ENCODE data around the gene SCN4B. TPM values are rescaled to one million over a fixed set of nuclear protein-coding genes. Genes with fewer than 3 reads are reported as not detected.

Gene SCN4B
- total and polyA plus RNA-seq, 2 of the 4 experiments (the other 2 are of a cell fraction), result 0.18 to 0.44 TPM

DNA sequence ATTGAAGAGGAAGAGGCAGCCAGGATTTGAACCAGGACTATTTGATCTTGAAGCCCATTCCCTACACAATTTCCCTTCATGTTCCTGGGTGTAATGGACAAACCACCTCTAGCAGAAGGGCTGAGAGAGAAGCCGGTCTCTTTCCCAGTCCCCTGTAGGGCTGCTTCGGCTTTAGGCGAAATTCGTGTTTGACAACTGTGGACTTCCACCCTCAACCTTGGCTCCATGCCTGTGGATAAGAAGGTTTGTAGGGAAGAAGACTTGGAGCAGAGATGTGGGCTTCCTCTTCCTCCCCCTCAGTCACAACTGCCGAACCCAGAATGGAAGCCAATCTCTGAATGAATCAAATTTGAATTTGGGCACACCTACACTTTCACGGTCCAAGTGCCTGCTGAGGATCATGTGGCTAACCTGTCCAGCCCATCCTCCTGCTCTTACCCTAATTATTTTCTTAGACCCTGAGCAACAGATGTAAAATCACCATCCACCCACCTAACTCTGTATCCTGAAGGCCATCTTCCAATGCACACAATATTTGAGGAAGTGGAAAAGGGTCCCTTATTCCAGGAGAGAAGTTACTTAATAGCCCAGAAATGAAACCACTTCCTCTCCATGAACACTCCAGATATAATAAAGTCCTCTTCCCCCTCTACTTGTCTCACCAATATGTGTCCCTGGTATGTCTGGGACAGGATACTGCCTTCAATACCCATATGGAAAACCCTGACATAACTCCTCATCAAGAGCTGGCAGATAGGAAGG lies 33.9 kb upstream of the SCN4B start:
- in situ Hi-C loops (cut with MboI; ENCODE audit: low sequenced_read_pairs), result no loop called here
- H4K20me1 ChIP-seq (ENCODE audit: insufficient read depth, low read length), result no peaks in the 10 kb centered on the region
- H3K4me3 ChIP-seq (ENCODE audit: insufficient read depth, low read depth, low read length), result no peak overlapping the region
- H4K8ac ChIP-seq (ENCODE audit: low read depth in 2 of 2, low read length in 2 of 2), result no peak overlapping the region
- BruUV-seq (replicated peaks), result no TSS peak
- H2BK120ac ChIP-seq (ENCODE audit: low read depth, low read length), result no peak overlapping the region
- H2AFZ ChIP-seq (replicated peaks; ENCODE audit: low read length, poor library complexity), result no peak overlapping the region
- H3K9me3 ChIP-seq (ENCODE audit: control insufficient read depth, insufficient read depth, low read length), result no peaks in the 10 kb centered on the region
- ATAC-seq (ENCODE audit: low read depth), result no peak
- H3K4ac ChIP-seq (ENCODE audit: low read depth, low read length), result no peak overlapping the region
- H2AK9ac ChIP-seq (replicated peaks; ENCODE audit: low read depth, low read length, poor library complexity), result no peak overlapping the region
- no peak overlapping the region for H3K18ac ChIP-seq (ENCODE audit: low read depth, low read length)
- H3K27ac ChIP-seq (ENCODE audit: insufficient read depth, low read length), result no peak overlapping the region
- no peak overlapping the region for H3K14ac ChIP-seq (replicated peaks; ENCODE audit: low read depth, low read length)
- dilution Hi-C loops (cut with HindIII; ENCODE audit: low sequenced_read_pairs, unreplicated experiment), result no loop called here
- H3K56ac ChIP-seq (ENCODE audit: extremely low read depth, insufficient read depth, low read length), result no peak overlapping the region
- CTCF ChIA-PET, result no interaction called here
- no peak overlapping the region for H3K9ac ChIP-seq (ENCODE audit: low read depth, low read length)
- no peak for DNase-seq
- TF ChIP-seq RAD21 (IDR thresholded peaks at IDR 0.05; ENCODE audit: low read length) (no peak), BHLHE40 (IDR thresholded peaks at IDR 0.05; ENCODE audit: low read depth, low read length) (no peak), CHD1 (IDR thresholded peaks at IDR 0.05; ENCODE audit: low read depth, low read length) (no peak), POLR2A (IDR thresholded peaks at IDR 0.05; ENCODE audit: low read depth, low read length) (no peak), MAZ (IDR thresholded peaks at IDR 0.05; ENCODE audit: borderline replicate concordance, low read depth, low read length) (no peak), SMC3 (IDR thresholded peaks at IDR 0.05; ENCODE audit: low read depth, low read length) (no peak), CEBPB (IDR thresholded peaks at IDR 0.05; ENCODE audit: low read depth, low read length) (no peak), RFX5 (IDR thresholded peaks at IDR 0.05; ENCODE audit: low read depth, low read length) (no peak)
- TF ChIP-seq, protein P1, sequence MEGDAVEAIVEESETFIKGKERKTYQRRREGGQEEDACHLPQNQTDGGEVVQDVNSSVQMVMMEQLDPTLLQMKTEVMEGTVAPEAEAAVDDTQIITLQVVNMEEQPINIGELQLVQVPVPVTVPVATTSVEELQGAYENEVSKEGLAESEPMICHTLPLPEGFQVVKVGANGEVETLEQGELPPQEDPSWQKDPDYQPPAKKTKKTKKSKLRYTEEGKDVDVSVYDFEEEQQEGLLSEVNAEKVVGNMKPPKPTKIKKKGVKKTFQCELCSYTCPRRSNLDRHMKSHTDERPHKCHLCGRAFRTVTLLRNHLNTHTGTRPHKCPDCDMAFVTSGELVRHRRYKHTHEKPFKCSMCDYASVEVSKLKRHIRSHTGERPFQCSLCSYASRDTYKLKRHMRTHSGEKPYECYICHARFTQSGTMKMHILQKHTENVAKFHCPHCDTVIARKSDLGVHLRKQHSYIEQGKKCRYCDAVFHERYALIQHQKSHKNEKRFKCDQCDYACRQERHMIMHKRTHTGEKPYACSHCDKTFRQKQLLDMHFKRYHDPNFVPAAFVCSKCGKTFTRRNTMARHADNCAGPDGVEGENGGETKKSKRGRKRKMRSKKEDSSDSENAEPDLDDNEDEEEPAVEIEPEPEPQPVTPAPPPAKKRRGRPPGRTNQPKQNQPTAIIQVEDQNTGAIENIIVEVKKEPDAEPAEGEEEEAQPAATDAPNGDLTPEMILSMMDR (conservative IDR thresholded peaks at IDR 0.05; ENCODE audit: low read depth, low read length), result no peak
- TF ChIP-seq, protein P2, sequence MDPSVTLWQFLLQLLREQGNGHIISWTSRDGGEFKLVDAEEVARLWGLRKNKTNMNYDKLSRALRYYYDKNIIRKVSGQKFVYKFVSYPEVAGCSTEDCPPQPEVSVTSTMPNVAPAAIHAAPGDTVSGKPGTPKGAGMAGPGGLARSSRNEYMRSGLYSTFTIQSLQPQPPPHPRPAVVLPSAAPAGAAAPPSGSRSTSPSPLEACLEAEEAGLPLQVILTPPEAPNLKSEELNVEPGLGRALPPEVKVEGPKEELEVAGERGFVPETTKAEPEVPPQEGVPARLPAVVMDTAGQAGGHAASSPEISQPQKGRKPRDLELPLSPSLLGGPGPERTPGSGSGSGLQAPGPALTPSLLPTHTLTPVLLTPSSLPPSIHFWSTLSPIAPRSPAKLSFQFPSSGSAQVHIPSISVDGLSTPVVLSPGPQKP (IDR thresholded peaks at IDR 0.05; ENCODE audit: borderline replicate concordance, low read depth, low read length), result no peak
- no peaks in the 10 kb centered on the region for H3K79me1 ChIP-seq (ENCODE audit: low read depth in 1 of 2, low read length in 2 of 2)
- H4K5ac ChIP-seq (ENCODE audit: low read depth, low read length), result no peak overlapping the region
- intact Hi-C loops (cut with micrococcal nuclease), result no loop called here
- POLR2A ChIA-PET (ENCODE audit: unreplicated experiment), result no interaction called here
- H2AK5ac ChIP-seq (ENCODE audit: low read depth, low read length), result no peak overlapping the region
- no peak overlapping the region for H4K91ac ChIP-seq (ENCODE audit: insufficient read depth, low read depth, low read length)
- no peak overlapping the region for H2BK5ac ChIP-seq (ENCODE audit: low read depth, low read length, poor library complexity, severe bottlenecking)
- WGBS, 2 experiments (ENCODE audit: extremely low coverage in 2 of 2, insufficient read length in 1 of 2), result 83% methylated on average over 1 of the region's 6 CpGs; no CpG with 5 or more reads in 1 of the 2 experiments
- no peak overlapping the region for H2BK15ac ChIP-seq (ENCODE audit: low read depth, low read length)
- no peaks in the 10 kb centered on the region for H3K9me1 ChIP-seq (ENCODE audit: insufficient read depth, low read length)
- peaks cover 6% of the 10 kb centered on the region for H3K27me3 ChIP-seq (ENCODE audit: control insufficient read depth, insufficient read depth, low read length)
- no peak overlapping the region for H3K4me2 ChIP-seq (ENCODE audit: low read depth, low read length)
- no peak overlapping the region for H3K23ac ChIP-seq (ENCODE audit: low read depth, low read length)
- H3K4me1 ChIP-seq (ENCODE audit: control insufficient read depth, insufficient read depth, low read length), result no peaks in the 10 kb centered on the region
- H2BK20ac ChIP-seq (ENCODE audit: low read depth, low read length), result no peak overlapping the region
- no peaks in the 10 kb centered on the region for H3K36me3 ChIP-seq (ENCODE audit: control insufficient read depth, insufficient read depth, low read length)
